Activated CD8-positive, alpha-beta memory T cell treated with anti-CD3 and anti-CD28 coated beads for 4 hours (primary cell): ENCODE results near the gene STUM.
"Not testable (repeated sequence)": the region's sequence is repeated elsewhere in the genome, so short reads cannot be mapped to it uniquely, and the experiment has no call there.

Experiments used
- DNase-seq, 2 donors: peaks; one replicate each; pipeline ENCODE4 v3.0.0-alpha.2; 2020; ENCODE audit warnings: low read depth in 2 of 2

The STUM gene

GRCh38 chr1:226581650-226582330 is 33.2 kb downstream of the STUM start:
- DNase-seq: no peak

GRCh38 chr1:226582966-226583365 is 34.4 kb downstream of the STUM start:
- no peak for DNase-seq

- no peak for DNase-seq
Measured at GRCh38 chr1:226584164-226584563, 35.6 kb downstream of the STUM start.

- DNase-seq: no peak
Measured at GRCh38 chr1:226586116-226586515, 37.6 kb downstream of the STUM start.

GRCh38 chr1:226586650-226587422 is 38.3 kb downstream of the STUM start:
- DNase-seq: no peak

- no peak for DNase-seq
Measured at GRCh38 chr1:226588484-226588883, 39.9 kb downstream of the STUM start.

- DNase-seq: no peak
Measured at GRCh38 chr1:226589008-226589733, 40.6 kb downstream of the STUM start.

GRCh38 chr1:226590614-226591013 is 42.0 kb downstream of the STUM start:
- DNase-seq: no peak

GRCh38 chr1:226593541-226593940 is 45.0 kb downstream of the STUM start:
- DNase-seq: no peak

GRCh38 chr1:226596531-226597165 is 48.1 kb downstream of the STUM start:
- no peak for DNase-seq

- DNase-seq: no peak
Measured at GRCh38 chr1:226597616-226598454, 49.3 kb downstream of the STUM start.

- DNase-seq: no peak
Measured at GRCh38 chr1:226598455-226598849, 49.9 kb downstream of the STUM start.

- DNase-seq: not testable (repeated sequence)
Measured at GRCh38 chr1:226598955-226599354, 50.4 kb downstream of the STUM start.

- no peak for DNase-seq
Measured at GRCh38 chr1:226599636-226600238, 51.2 kb downstream of the STUM start.

GRCh38 chr1:226600254-226600653 is 51.7 kb downstream of the STUM start:
- no peak for DNase-seq

GRCh38 chr1:226601456-226601855 is 52.9 kb downstream of the STUM start:
- no peak for DNase-seq

GRCh38 chr1:226602186-226603021 is 53.8 kb downstream of the STUM start:
- DNase-seq: no peak

GRCh38 chr1:226603022-226603857 is 54.7 kb downstream of the STUM start:
- DNase-seq: no peak
